Activated T-cell treated with anti-CD3 and anti-CD28 coated beads, Interleukin-2, amount 50 U/mL, for 72 hours (primary cell): Measurements from ENCODE around the gene VWCE. TPM values are rescaled to one million over a fixed set of nuclear protein-coding genes. Genes with fewer than 3 reads are reported as not detected.
"Not testable (repeated sequence)": the region's sequence is repeated elsewhere in the genome, so short reads cannot be mapped to it uniquely, and the experiment has no call there.

Source experiments
- ATAC-seq, 2 donors: fragments of 150-1000 bp; cut with Tn5 transposase; replicated peaks in 1 of 2; 2 replicates each; pipeline ENCODE4 v1.10.0; 2021; ENCODE audit warnings: moderate library complexity in 2 of 2, mild to moderate bottlenecking in 1 of 2
- DNase-seq, 2 donors: peaks; one replicate each; pipeline ENCODE4 v3.0.0; 2021 to 2022; ENCODE audit warnings: mixed read lengths in 1 of 2
- H3K27ac Mint-ChIP-seq: one replicate; pipeline ENCODE4 v1.8.0; 2022; ENCODE audit warnings: mild to moderate bottlenecking, moderate library complexity, mixed read lengths
- H3K27me3 Mint-ChIP-seq: one replicate; pipeline ENCODE4 v1.8.0; 2022; ENCODE audit warnings: low read depth, mixed read lengths
- H3K36me3 Mint-ChIP-seq, 2 donors: one replicate each; pipeline ENCODE4 v1.8.0; 2022; ENCODE audit warnings: mixed read lengths in 2 of 2, mild to moderate bottlenecking in 1 of 2; ENCODE audit not compliant: insufficient read depth in 2 of 2
- H3K4me1 Mint-ChIP-seq: one replicate; pipeline ENCODE4 v1.8.0; 2022; ENCODE audit warnings: low read depth, mixed read lengths
- H3K4me3 Mint-ChIP-seq, 2 donors: one replicate each; pipeline ENCODE4 v1.8.0; 2022; ENCODE audit warnings: mild to moderate bottlenecking in 2 of 2, mixed read lengths in 2 of 2, moderate library complexity in 2 of 2
- H3K9me3 Mint-ChIP-seq, 2 donors: one replicate each; pipeline ENCODE4 v1.8.0; 2022; ENCODE audit warnings: mixed read lengths in 2 of 2
- total RNA-seq, 2 donors: library from RNA; stranded (reverse); gene quantifications; one replicate each; pipeline ENCODE4 v1.2.3, GENCODE V29; 2022

The VWCE gene
- total RNA-seq, 2 donors from 2014 or later = 7.7 to 11.8 TPM

DNA sequence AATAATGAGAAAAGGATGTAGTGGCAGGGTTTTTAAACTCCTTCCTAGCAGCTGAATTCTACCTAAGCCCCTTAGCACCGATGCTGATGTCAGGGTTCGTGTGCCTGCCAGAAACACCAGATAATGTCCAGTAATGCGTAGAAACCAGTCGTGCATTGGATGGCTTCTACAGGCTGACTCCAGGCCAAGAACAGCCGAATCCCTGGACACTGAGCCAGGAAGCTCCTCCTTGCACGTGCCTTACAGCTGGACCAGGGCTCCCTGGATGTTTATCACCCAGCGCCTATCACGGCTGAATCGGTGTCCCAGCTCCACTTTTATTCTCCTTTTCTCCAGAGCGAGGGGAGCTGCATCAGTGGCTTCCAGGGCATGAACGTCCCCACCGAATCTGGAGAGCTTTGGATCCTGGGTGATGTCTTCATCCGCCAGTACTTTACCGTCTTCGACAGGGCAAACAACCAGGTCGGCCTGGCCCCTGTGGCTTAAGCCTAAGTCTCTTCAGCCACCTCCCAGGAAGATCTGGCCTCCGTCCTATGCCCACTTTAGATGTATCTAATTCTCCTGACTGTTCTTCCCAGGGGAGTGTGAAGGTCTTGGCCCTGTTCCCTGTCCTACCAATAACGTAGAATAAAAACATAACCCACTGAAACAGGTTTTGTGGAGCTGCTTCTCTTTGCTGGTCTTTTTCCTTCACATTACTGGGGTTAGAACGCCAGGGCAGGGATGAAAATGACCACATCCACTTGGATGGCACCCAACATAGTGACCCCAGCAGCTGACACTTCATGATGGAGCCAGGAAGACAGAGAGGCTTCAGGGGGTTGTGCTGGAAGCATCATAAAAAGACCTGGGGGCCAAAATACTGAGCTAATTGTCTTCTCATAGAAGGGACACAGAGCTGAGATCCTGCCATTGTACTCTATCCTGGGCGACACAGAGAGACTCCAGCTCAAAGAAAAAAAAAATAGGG lies 44.0 kb downstream of the VWCE start:
- H3K27me3 Mint-ChIP-seq, H3K4me1 Mint-ChIP-seq, ATAC-seq, H3K9me3 Mint-ChIP-seq, H3K36me3 Mint-ChIP-seq, DNase-seq, H3K27ac Mint-ChIP-seq, H3K4me3 Mint-ChIP-seq: not testable (repeated sequence)

GRCh38 chr11:61249201-61249600 lies 45.9 kb downstream of the VWCE start:
- not testable (repeated sequence) for H3K27me3 Mint-ChIP-seq, DNase-seq, H3K9me3 Mint-ChIP-seq

DNA sequence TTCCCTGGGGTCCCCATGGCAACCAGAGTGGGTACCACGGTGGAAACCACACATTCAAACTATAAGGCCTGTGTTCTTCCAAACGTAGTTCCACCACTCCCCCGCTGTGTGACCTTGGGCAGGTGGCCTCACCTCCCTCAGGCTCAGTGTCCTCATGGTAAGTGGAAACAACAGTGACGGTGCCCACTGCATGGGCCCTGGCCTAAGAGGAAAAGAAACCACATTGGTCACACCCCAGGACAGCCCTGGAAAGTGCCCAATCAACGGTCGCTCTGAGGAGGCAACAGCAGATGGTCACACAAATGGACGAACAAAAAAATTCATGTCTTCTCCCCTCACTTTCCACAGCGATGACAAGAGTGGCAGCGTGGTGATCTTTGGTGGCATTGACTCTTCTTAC lies 47.0 kb downstream of the VWCE start:
- H3K9me3 Mint-ChIP-seq, H3K36me3 Mint-ChIP-seq, H3K27me3 Mint-ChIP-seq: not testable (repeated sequence)

More at GRCh38 chr11:61249201-61249600, 45.9 kb downstream of the VWCE start:
- not testable (repeated sequence) for H3K27ac Mint-ChIP-seq, H3K4me1 Mint-ChIP-seq, ATAC-seq, H3K4me3 Mint-ChIP-seq, H3K36me3 Mint-ChIP-seq

DNA sequence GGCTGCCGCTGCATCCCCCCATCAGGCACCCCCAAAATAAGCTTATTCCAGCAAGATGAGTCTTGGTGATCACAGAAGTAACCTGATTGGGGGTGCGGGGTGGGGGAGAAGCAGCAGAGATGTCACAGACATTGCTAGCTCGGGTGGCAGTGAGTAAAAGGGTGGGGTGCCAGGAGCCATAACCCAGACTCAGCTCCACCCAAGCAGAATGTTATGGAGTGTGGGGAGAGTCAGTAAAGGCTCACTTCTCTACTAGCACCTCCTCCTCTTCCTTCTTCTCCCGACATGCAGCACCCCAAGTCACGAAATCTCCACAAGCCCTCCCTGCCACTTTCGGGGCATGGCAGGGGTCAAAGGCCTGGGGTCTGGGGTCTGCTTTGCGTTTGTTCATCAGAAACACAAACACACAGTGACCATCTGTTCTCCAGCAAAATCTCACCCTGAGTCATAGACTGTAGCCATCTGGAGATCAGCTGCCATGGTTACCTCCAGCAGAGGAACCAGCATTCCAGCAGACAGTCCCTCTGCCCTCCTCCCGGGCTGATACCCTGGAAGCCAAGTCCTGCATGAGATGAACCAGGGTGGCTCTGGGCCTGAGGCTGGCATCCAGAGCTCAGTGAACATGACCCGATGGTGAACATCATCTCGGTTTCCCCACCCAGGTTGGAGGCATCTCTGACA lies 49.7 kb downstream of the VWCE start:
- H3K4me1 Mint-ChIP-seq, H3K9me3 Mint-ChIP-seq: not testable (repeated sequence)

More for the DNA sequence above, 47.0 kb downstream of the VWCE start:
- not testable (repeated sequence) for H3K27ac Mint-ChIP-seq, H3K4me1 Mint-ChIP-seq, H3K4me3 Mint-ChIP-seq, ATAC-seq, DNase-seq

GRCh38 chr11:61241526-61241925 lies 53.6 kb downstream of the VWCE start:
- not testable (repeated sequence) for H3K36me3 Mint-ChIP-seq, H3K9me3 Mint-ChIP-seq, H3K27ac Mint-ChIP-seq, H3K4me3 Mint-ChIP-seq, ATAC-seq, DNase-seq, H3K27me3 Mint-ChIP-seq, H3K4me1 Mint-ChIP-seq

More for the DNA sequence above, 49.7 kb downstream of the VWCE start:
- ATAC-seq, H3K4me3 Mint-ChIP-seq, H3K27ac Mint-ChIP-seq, DNase-seq, H3K36me3 Mint-ChIP-seq, H3K27me3 Mint-ChIP-seq: not testable (repeated sequence)

GRCh38 chr11:61240875-61241274 lies 54.2 kb downstream of the VWCE start, which contains the start of gene PGA5:
Gene PGA5, plus strand, starts transcription at chr11:61241175. Its CDS starts 52 bp downstream, at chr11:61241227.
- H3K27me3 Mint-ChIP-seq, ATAC-seq, DNase-seq, H3K9me3 Mint-ChIP-seq, H3K27ac Mint-ChIP-seq, H3K4me3 Mint-ChIP-seq, H3K4me1 Mint-ChIP-seq, H3K36me3 Mint-ChIP-seq: not testable (repeated sequence)

- DNase-seq, H3K36me3 Mint-ChIP-seq, H3K4me1 Mint-ChIP-seq, H3K4me3 Mint-ChIP-seq, H3K9me3 Mint-ChIP-seq, H3K27ac Mint-ChIP-seq, ATAC-seq, H3K27me3 Mint-ChIP-seq: not testable (repeated sequence)
Observed at GRCh38 chr11:61240288-61240687, 54.8 kb downstream of the VWCE start.

DNA sequence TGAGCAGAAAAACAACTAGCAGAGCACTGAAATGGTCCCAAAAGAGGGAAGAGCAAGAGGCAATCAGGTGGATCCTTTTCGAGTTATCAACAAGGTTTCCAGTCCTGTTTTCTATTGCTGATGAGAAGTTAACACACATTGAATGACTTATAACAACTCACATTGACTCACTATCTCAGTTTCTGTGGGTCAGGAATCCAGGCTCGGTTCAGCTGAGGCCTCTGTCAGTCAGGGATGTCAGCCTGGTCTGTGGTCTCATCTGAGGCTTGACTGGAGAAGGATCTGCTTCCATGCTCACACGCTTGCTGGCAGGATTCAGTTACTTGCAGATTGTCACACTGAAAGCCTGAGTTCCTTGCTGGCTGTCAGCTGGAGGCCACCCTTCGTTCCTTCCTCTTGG lies 58.0 kb downstream of the VWCE start:
- H3K9me3 Mint-ChIP-seq, H3K27ac Mint-ChIP-seq, DNase-seq, H3K4me3 Mint-ChIP-seq, H3K27me3 Mint-ChIP-seq, H3K4me1 Mint-ChIP-seq, H3K36me3 Mint-ChIP-seq: not testable (repeated sequence)
- peak; percentile 31 to 55 for ATAC-seq

DNA sequence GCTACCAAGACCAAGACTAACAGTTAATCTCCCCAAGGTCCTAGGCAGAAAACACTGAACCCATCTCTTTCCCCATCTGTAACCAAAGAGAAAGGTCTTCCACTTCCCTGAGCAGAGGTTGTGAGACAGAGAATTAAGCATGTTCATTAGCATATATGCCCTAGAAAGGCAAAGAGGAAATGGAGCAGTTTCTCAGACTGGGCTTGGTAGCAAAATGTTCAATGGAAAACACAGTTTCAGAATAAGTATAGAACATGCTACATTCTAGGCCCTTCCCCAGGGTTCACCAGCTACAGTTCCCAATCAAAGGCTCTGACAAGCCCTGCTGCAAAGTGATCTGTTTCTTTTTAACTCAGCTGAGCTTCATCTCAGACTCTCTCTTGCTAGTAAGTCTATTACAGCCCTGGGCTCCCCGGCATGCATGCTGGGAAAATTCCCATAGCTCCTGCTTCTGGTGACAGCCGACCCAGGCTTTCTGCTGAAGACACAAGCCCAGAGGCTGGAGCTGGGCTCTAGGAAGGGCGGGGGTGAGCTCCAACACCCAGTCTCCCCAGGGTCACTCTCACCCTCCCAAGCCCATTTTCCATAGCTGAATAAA lies 62.5 kb downstream of the VWCE start:
- not testable (repeated sequence) for H3K4me3 Mint-ChIP-seq, H3K27me3 Mint-ChIP-seq, H3K4me1 Mint-ChIP-seq, H3K36me3 Mint-ChIP-seq, ATAC-seq, H3K27ac Mint-ChIP-seq, H3K9me3 Mint-ChIP-seq, DNase-seq

- H3K4me3 Mint-ChIP-seq, H3K4me1 Mint-ChIP-seq, ATAC-seq: not testable (repeated sequence)
Observed at GRCh38 chr11:61231585-61231984, 63.5 kb downstream of the VWCE start.

GRCh38 chr11:61231033-61231432 lies 64.1 kb downstream of the VWCE start:
- not testable (repeated sequence) for H3K9me3 Mint-ChIP-seq, H3K27me3 Mint-ChIP-seq, ATAC-seq, H3K36me3 Mint-ChIP-seq, H3K4me1 Mint-ChIP-seq, H3K27ac Mint-ChIP-seq, DNase-seq, H3K4me3 Mint-ChIP-seq

More at GRCh38 chr11:61231585-61231984, 63.5 kb downstream of the VWCE start:
- not testable (repeated sequence) for H3K27me3 Mint-ChIP-seq, H3K27ac Mint-ChIP-seq, H3K9me3 Mint-ChIP-seq, H3K36me3 Mint-ChIP-seq, DNase-seq

GRCh38 chr11:61229458-61229857 lies 65.7 kb downstream of the VWCE start:
- H3K36me3 Mint-ChIP-seq, H3K4me3 Mint-ChIP-seq, H3K27me3 Mint-ChIP-seq, DNase-seq, H3K4me1 Mint-ChIP-seq, ATAC-seq, H3K27ac Mint-ChIP-seq, H3K9me3 Mint-ChIP-seq: not testable (repeated sequence)
